Esophagus mucosa (tissue), 1 donor: Measurements from ENCODE around the gene ZNF30. TPM values are rescaled to one million over a fixed set of nuclear protein-coding genes. Genes with fewer than 3 reads are reported as not detected.
"Not testable (repeated sequence)": the region's sequence is repeated elsewhere in the genome, so short reads cannot be mapped to it uniquely, and the experiment has no call there.

Experiments
- ATAC-seq: fragments of 200-7000 bp; cut with Tn5 transposase; one replicate; pipeline ENCODE4 v1.9.1; 2020
- total RNA-seq: library from RNA; stranded (reverse); gene quantifications from one replicate; pipeline ENCODE4 v1.2.4, GENCODE V29; 2023
- donor health status: DM: yes; HTN: yes; CAD: no.

Gene ZNF30
- 1.4 TPM for total RNA-seq

DNA sequence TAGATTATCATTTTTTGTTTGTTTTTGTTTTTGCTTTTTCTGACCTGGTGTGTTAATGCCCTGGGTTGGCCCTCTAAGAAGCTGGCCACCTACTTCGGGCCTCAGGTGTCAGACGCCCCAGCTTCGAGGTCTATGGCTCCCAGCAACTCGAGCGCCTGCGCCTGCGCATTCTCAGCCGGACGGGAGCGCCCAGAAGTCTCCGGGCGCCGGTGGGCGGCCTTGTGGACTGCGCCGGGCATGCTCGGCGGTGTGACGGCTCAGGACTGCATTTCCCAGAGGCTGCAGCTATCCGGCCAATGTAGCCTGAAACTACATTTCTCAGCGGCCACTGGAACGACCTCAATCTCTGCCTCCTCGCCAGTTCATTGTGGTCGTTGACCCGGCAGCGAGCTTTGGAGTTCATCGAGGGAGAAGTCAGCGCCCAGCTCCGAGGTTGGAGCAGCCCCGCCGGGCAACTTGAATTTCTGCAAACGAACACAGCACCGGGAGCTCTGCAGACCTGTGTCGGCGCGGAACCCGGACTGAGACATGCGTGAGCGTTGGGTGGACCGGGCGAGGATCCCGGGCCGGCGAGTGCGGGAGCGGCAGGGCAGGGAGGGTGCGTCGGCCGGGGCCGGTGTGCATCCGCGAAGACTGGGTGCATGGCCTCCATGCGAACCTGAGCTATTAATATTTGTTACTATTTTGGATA lies at the start of gene ZNF30:
Gene ZNF30, plus strand, starts transcription at position 219 of the 691 bp plus-strand sequence. CDS start 3,045 bp downstream, outside the sequence.
- peak; percentile 94 for ATAC-seq

- ATAC-seq: no peak
These were observed 47.1 kb upstream of the ZNF30 start for GRCh38 chr19:34879563-34879962.

DNA sequence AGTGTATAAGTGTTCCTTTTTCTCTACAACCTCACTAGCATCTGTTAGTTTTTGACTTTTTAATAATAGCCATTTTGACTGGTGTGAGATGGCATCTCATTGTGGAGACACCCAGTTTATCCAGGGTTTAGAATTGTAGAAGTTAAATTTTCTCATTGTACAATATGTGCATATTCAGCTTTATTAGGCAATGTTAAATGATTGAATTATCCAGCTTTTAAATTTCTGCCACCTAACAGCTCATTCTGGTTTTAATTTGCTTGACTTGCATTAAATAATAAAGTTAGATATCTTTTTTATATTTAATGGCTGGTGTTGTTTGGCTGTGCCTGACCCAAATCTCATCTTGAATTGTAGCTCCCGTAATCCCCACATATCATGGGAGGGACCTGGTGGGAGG lies 46.7 kb upstream of the ZNF30 start:
- ATAC-seq: no peak

DNA sequence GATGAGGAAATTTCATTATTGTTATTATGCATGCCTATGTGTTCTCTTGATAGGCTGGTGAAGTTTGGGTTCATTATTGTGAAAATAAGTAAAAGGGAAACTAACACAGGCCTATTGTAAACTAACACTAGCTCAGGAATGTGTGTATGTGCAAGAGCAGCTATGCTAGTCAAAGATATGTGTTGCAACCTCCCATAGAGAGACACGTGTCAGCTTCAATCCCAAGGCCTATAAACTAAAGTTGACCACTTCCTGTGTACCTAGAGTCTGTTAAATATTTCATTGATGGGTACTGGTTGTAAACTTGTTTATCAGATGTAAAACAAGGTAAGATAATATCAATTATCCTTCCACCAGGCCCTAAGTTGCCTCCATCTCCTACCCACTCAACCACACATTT lies 44.7 kb upstream of the ZNF30 start:
- no peak for ATAC-seq

DNA sequence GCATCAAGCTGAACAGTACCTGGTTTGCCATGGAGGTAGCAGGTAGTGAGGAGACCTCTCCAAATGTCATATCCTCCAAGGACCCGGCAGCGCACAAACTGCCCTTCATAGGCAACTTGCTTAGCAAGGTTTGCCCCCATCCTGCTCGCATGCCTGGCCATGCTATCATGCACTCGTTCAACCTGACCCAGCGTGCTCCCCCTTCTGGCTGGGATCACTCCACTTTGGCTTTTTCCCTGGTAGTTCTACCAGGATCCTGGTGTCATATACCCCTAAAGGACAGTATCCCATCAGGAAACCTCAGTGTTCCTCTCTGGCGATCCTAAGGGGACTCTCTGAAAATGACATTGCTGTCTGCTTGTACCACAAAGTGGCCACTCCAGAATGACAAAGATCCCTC lies 38.6 kb upstream of the ZNF30 start:
- no peak for ATAC-seq

DNA sequence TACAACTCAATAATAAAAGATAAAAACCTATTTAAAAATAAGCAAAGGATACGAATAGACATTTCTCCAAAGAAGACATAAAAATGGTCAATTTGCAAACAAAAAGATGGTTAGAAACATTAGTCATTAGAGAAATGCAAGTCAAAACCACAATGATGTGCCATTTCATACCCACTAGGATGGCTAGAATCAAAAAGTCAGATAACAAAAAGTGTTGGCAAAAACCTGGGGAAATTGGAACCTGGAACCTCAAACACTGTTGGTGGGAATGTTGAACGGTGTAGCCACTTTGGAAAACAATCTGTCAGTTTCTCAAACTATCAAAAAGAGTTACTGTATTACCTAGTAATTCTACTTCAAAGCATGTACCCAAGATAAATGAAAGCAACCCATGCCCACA lies 26.5 kb upstream of the ZNF30 start:
- ATAC-seq: no peak

DNA sequence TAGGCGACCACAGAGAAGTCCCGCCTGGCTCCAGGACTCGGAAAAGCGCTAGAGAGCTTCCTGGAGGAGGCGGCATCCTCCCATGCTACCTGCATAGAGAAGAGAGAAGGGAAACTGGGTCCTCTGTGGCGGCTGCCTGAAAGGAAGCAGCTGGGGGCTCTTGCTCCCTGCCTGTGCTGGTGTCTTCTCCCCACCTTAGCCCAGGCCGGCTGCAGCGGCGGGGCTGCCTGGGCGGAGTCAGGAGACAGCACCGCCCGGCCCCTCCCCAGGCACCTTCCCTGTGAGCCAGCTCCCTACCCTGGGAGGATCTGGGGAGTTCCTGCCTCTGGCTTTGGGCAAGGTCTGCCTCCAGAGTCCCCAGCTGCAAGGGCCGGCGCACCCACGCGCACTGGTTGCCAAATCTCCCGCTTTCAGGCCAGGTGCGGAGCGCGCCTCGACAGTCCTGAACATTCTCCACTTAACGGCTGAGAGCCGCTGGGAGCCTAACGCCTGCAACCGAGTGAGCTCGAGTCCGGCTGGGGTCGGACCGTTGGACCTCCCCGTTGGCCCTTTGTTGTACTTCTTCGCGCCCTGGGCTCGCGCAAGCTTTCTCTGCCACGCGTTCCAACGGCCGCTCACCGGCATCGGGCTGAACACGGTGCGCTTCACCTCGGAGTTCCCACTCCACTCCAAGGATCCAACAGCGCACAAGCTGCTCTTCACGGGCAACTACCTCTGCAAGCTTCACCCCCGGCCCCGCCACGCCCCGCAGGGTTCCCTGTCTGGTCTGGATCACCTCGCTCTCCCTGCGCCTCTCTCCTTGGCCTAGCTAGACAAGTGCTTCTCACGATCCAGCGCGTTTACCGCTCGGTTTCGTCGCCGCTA lies 21.8 kb upstream of the ZNF30 start:
- ATAC-seq: no peak

DNA sequence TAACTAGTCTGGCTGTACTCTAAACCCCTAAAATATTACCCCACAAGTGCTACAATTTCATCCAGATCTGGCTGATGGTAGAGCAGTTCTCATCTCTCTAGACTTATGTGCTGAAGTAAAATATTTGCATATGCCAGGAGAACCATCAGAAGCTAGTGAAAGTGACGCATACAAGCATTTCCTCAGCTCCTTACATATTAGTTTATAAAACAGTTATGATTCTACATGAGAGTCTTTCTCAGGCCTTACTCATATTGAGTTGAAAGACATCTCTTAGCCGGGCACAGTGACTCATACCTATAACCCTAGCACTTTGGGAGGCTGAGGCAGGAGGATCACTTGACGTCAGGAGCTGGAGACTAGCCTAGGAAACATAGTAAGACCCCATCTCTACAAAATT lies 15.9 kb upstream of the ZNF30 start:
- ATAC-seq: no peak

DNA sequence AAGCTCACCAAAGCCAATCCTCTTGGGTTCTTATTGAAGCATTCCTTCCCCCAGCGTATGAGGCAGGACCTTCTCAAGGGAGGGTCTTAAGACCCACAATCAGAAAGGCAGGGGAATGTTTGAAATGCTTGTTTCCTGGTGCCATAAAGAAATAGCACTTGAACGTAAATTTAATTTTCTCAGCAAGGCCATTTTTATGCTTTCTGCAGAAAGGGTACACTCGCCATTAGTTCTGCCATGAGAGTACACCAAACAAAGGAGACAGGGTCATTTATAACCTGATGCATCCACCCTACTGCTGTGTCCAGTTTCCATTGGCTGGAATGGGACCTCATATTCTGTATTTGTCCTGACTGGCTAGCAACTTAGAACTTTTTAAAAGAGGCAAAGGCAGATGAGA lies 9.6 kb upstream of the ZNF30 start:
- not testable (repeated sequence) for ATAC-seq

DNA sequence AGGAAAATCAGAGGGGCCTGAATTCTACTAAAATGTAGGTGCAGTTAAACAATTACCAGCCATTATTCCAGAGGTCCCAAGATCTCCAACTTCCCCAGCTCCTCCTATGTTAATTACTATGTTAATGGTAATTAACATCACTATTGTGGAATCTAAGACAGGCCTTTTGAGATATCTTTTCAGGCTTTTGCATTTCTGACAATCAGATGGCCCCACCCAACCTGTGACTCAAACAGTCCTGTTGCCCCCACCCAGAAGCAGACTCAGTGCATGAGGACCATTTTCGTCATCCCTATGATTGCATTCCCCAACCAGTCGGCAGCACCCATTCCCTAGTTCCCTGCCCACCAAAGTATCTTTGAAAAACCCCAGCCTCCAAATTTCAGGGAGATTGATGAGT lies 8.5 kb upstream of the ZNF30 start:
- ATAC-seq: no peak

GRCh38 chr19:34920090-34920786 lies 6.5 kb upstream of the ZNF30 start:
- ATAC-seq: not testable (repeated sequence)

GRCh38 chr19:34925278-34925855 lies 1.3 kb upstream of the ZNF30 start:
- ATAC-seq: no peak

GRCh38 chr19:34926361-34926684 lies 380 bp upstream of the ZNF30 start:
- no peak for ATAC-seq

DNA sequence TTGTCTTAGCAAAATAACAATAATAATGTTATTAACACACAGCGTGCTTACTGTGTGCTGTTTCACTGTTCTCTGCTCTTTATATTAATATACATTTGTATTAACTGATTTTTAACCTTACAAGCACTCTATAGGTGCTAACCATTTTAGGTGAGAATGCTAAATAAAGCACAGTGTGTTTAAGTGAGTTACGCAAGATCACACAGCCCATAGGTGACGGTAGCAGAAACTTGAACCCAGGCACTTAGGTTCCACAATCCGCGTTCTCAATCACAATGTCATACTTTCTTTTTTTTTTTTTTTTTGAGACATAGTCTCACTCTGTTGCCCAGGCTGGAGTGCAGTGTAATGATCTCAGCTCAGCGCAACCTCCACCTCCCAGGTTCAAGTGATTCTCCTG lies 5.8 kb downstream of the ZNF30 start:
- ATAC-seq: no peak

- ATAC-seq: no peak
These were observed 9.5 kb downstream of the ZNF30 start for GRCh38 chr19:34936184-34936583.

DNA sequence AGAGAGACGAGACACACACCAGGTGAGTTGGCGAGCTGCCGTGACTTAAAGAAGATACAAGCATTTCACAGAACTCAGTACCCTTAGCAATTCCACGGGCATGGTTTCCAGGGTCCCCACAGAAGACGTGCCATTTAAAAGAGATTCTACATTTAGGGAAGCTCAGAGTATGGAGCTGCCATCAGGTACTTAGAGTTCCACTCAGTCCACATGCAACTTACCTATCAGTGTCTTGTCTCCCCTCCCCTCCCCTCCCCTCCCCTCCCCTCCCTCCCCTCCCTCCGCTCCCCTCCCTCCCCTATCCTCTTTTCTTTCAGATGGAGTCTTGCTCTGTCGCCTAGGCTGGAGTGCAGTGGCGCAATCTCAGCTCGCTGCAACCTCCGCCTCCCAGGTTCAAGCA lies 12.2 kb downstream of the ZNF30 start:
- no peak for ATAC-seq

- no peak for ATAC-seq
These were observed 17.3 kb downstream of the ZNF30 start for GRCh38 chr19:34943861-34944573.

GRCh38 chr19:34953092-34953491 lies 26.4 kb downstream of the ZNF30 start:
- no peak for ATAC-seq

- ATAC-seq: no peak
These were observed 31.4 kb downstream of the ZNF30 start for GRCh38 chr19:34957830-34958751.

DNA sequence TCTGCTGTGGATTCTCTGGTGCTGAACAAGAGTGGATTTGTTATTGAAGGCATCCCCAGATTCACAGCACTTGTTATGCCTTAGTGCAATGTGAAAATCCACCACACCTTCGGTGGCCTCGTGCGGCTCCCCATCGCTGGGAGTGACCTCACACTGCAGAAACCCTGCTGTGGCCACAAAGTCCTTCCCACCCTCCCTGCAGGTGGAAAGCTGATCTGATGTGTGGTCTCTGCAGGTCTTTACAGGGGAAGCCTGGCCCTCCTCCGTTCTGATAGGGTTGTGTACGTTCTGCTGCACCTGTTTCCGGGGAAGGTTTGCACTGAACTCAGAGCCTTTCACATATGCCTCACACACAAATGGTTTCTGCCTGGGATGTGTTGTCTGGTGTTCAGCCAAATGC lies 32.3 kb downstream of the ZNF30 start:
- ATAC-seq: no peak

DNA sequence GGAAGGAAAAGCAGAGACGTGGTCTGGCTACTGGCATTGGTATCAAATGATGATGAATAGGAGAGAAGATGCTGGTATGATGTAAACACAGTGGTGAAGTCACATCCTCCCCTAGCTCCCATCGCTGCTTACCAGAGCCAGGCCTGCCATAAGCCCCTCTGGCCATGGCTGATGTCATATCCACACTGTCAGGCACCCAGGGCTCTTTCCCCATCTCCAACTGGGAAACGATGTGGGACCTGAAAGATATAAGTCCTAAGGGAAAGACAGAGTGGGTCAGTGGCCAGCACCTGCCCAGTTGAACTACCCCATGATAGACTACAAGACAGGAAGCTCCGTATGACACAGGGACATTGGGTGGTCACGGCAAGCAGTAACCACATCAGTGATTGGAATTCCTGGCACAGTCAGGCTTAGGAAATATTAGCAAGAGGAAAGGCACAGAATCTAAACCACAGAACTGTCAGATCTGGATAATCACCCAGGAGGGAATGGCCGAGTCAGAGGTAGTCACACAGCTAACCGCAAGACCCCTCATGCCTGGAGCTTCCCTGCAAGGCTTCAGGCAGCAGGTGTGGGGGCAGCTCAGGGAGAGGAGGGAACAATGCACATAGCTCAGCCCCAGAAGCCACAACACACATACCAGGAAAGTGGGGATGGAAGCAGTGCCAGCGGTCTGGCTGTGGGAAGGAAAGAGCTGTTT lies 33.6 kb downstream of the ZNF30 start:
- ATAC-seq: no peak
